NCI-H748 (cell line): Measurements from ENCODE around the gene RND3.

Experiments used
- DNase-seq: peaks from one replicate; lab custom pipeline; 2025; ENCODE audit not compliant: unreplicated experiment; lab: John Stamatoyannopoulos, UW

Gene RND3

DNA sequence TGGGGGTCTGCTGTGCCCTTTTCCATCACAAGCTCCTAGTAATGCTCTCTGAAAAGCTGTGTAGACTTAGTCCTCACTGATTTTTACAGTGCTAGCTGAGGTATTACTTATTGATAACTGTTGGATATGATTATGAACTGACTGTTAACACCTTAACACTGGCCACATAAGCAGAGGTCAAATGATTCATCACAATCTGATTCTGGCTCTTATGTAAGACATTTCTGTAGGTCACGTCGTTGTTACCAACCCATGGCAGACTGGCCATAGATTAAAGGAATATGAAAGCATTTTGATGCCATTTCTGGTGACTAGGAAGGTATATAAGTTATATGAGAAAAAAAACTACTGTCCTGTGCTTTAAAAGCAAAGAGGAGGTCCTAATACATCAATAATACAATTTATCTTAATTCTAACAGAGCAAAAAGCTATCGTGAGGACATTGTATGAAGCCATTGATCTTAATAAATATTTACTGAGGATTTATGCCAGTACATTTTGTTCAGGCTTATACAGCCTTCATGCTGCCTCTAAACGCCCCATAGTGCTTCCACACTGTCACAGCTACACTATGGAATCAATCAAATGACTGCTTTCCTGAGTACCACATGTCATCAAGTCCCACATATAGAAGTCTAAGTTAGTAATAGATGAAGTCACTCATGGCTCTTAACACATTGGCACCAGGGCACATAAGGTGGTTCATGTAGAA lies 6.9 kb upstream of the RND3 start:
- DNase-seq = no peak

DNA sequence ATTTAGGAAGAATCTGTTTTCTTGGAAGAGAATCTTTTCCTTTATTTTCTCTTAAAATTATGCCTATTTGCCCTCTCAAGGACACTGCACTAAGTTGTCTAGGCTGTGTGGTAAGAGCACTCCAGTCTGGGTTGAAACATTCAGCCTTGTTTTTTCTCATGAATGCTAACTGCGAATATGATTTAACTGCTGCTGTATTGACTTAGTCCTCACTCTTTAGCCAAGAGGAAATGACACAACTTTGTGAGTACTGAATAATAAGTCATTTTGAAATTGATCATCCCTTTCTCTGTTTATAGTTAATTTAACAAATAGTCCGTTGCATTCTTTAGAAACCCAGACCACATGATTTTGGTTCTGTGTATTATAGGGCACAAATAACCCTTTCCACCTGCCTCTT lies 4.5 kb upstream of the RND3 start:
- DNase-seq = no peak

DNA sequence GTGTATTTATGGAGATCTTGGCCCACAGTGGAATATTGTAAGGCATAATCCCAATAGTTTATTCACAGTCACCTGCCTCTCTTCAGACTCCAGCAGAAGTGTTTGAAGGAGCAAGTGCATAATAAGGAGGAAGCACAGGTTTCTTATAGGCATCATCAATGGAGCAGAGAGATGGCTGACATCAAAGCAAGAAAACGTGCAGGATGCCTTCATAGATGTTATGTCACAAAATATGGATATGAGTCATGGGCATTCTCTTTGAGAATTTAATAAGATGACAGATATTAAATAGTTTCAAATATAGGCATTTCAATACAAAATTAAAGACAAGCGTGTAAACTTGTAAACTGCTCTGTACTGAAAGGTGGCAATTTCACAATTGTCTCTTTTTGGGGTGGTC lies 4.0 kb upstream of the RND3 start:
- no peak for DNase-seq

DNA sequence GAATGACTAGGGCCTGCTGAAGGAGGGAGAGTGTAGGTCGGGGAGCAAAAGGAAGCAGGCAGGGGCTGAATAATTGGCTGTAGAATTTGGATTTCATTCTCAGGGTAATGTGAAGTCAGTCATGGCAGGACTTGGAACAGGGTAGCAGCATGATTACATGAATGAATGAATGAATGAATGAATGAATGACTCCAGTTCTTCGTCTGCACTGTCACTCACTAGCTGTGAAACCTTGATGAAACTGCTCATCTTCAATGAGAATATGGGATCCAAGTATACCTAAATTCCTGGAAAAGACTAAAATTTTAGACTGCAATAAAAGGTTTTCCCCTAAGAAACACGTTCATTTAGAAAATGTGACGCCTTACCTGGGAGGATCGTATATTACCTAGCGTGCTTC lies 3.0 kb upstream of the RND3 start:
- no peak for DNase-seq

DNA sequence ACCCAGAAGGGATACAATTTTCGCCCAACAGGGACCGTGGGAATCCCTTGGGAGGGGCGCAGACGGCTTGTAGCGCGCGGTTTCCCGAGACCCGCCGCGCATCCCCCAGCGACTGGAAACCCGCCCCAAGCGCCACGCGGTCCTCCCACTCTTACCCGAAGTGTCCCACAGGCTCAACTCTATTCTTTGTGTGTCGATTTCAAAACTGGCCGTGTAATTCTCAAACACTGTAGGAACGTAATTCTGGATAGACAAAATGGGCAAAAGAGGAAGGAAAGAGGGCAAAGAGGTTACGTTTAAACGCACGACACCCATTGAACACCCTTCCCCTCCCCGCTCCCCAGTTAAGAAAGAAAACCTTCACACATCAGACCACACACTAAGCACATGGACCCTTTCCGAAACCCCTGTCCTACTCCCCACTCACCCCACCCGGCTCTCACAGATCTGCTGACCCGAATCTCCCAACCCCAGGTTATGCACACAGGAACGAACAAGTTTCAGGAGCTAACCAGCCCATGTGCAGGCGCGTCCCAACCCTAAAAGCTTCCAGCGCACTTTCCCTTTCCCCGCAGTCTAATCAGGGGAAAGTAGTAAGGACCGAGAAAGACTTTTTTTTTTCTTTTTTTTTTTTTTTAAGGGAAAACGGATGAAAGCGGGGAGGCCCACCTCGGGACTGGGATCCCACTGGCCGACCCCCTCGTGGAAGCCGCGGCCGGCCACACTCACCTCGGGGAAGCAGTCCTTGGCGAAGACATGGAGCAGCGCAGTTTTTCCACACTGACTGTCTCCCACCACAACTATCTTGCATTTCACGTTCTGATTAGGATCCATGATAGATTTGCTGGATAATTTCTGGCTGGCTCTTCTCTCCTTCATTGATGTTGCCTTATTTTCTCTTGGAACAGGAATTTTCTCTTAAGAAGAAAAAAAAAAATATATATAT lies 655 bp downstream of the RND3 start:
- DNase-seq = peak; percentile 78

DNA sequence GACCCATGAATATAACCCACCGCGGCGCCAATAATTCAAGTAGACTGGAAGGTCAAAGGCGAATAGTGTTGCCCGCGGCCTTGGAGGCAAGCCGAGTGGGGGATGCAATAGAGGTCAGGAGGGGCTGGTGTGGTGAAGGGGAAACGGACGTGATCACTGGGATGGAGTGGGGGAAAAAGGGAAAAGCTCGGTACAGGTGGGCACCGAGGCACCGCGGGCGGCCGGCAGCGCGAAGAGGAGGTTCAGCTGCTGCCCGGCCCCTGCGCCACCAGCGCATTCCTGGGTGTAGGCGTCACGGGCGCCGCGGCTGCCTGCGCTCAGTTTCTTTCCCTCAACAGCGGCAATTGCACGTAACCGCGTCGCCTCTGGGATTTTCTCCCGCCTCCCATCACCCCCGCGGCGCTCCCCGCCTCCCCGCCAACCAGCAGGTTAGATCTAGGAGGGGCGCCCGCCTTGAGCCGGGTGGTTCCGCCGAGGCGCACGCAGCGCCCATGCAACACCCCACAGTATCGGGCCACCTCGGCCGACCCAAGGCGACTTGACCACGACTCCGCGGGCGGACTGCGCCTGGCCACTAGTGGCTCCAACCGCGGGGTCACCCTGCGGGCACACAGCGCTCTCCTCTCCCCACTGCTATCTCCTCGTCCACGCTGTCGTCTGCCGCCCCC lies 1.5 kb downstream of the RND3 start:
- DNase-seq = peak; percentile 84

DNA sequence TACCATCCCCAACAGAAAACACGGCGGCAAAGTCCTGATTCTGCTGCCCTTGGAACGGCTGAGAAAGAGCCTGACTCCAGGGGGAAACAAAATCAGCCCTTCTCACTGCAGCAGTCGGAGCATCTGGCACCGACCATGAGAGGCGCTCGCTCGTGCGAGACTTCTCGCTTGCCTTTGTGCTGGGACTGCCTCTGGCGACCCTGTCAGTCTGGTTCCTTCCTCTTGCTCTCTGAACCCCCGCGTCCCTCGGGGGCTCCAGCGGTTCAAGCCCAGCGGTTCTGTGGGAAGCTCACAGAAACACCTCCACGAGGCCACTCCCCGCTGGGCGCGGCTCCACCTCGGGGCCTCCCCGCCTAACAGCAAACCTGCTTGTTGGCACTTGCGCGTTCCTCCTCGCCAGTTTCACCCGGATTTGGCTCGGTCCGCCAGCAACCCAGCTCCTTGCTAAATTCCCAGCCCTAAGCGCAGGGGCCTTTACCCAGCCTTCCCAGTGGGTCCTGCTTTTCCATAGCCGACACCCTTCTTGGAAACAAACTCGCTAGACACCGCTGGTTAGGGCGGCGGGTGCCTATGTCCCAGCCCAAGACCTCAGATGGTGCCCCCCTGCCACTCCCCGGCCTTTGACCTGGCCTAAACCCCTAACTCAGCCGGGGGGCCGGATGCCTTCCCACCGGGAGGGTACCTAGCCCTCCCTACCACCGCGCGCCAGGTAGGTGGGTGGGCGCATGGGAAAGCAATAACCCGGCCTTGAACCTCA lies 2.2 kb downstream of the RND3 start:
- peak; percentile 96 for DNase-seq

DNA sequence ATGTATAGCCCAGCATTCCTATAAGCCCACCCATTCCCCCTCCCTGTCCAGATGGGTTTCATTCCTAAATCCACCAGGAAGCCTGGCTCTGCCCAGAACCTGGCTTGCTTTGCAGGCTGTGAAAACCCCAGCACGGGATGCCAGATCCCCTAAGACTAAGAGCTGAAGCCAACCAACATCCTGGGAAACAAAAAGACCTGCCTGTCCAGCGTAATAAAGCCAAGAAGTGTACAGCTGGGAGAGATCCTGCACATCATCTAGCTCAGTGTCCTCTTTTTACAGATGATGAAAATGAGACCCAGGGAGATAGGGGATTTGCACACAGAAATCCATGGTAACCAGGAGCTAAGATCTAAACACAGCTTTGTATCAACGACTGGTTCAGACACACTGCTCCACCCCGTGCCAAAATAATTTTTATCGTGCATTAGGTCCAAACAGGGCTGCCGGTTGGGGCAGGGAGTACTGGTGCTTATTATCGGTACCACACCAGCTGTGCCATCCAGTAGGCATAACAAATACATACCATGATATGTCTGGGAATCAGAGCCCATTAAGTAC lies 2.9 kb downstream of the RND3 start:
- DNase-seq = peak; percentile 63

DNA sequence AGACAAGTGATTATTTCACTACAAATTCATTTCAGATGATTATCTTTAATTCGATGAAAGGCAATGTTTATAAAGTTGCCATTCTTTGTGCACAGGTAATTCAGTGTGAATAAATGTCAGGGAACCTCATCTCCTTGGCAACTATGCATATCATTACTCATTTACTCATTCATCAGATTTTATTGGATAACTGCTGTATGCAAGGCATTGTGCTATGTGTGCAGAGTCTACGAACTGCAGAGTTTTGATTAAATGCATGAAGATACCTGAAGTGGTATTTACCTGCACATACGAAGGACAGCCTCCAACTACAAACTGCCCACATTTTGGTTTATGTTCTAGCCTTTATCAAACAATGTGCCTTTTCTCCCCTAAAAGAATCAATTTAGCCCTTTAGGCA lies 3.5 kb downstream of the RND3 start:
- peak; percentile 69 for DNase-seq

DNA sequence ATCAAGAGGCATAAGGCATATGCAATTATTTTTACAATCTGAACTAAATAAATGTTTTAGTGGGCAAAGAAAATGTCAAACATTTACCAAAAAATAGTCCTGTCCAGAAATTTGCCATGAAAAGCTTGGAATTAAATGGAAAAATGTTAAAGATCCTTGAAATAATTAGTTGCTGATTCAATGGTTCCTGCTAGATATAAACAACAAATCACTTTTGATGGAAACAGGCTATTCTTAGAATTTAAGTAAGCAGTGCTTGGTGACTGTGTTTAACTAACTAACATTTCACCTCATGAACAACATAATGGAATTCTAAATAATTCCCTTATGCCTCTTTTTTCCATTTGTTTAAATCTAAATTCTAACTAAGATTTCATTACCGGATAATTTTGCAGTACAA lies 3.9 kb downstream of the RND3 start:
- no peak for DNase-seq

DNA sequence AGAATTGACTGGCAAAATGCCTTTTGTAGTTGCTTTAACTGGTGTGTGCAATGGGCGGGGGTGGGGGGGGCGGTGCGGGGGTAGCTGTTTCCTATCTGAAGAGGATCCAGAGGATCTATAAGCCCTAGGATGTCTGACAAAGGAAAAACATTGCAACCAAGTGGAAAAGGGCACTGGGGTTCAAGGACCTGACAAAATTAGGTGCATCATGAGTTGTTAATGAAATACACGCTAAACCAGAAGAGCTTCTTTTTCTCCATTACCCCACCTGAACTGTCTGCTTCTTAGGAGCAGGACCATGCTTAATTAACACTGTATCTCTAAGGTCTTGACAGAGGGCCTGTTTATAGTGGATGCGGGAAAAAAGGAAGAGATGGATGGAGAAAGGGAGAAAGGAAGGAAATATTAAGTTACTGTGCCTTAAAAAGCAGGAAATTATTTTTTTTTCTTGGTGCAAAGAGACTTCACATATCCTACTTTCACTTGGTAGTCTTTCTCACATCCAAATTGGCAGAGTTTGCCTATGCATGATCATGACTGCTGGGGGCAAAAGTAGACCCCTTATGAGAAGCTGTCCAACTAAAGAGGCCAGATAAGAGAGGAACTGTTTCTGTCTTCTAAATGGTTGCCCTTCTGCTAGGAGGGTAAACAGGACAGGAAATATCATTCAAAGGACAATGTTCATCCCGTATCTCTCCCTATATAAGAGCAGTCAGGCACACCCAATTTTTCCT lies 4.6 kb downstream of the RND3 start:
- peak; percentile 52 for DNase-seq

DNA sequence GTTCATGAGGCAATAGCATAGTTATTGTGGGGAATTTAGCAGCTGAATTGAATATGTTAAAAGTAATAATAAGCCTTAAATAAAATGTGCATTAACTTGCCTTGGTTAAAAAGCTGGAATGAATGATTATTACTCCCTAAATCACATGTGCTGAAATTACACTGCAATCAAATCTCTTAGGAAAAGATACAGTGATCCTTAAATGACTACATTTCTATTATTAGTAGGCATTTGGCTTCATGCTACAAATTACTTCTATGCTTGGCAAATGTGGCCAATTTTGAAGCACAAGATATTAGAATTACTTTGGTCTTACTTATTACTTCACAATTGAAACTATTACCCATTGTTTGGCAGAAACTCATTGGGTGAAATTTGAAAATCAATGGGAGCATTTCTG lies 5.4 kb downstream of the RND3 start:
- no peak for DNase-seq

DNA sequence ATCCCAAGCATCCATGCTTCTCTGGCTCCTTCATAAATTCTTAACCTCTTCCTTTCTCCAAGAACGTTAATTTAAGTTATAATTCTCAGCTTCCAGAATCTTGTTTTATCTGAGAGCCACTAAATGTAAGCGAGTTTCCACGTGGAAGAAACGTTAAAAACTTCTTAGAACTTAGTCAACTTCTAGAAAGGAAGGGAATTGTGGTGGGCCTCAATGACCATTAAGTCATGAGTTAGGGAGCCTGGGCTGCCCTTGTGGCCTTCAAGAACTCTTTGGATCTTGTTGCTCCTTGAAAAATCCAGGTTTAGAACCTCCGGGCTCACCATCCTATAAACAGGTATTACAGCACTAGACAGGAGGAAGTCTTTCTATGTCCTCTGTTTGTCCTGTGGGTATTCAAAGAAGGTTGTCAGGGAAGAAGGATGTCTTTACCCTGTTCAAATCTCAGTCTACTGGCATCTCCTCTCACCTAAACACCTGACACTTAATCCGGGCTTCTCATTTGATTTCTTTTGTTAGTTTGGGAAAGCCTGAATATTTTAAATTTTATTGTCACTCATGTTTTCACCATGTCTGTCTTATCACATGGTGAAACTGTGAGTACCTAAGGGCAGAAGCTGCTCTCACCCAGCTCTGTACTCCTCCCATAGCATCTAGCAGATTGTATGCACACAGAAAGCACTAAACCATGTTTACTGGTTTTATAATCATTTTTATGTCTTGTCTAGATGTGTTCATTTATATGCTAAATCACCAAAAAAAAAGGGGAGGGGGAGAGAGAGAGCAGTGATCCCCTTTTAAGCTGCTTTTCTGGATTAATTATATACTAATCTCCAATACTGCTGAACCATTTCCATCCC lies 6.3 kb downstream of the RND3 start:
- no peak for DNase-seq

DNA sequence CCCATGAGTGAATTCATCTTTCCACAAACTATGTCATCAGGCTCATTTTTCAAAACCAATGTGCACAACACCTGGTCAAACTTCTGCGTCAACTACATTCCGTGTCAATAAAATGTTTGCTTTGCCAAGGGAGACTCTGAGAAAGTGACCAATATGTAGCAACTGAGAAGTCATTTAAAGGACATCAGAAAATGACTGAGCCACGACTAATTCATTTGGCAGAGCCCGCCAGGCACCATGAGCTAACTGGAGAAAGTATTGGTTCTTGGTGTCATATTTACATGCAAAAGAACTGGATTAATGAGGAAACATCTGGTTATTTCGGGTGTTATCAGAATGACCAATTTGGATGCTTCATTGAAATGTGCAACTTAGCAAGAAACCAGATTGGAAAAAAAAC lies 7.2 kb downstream of the RND3 start:
- DNase-seq = no peak

DNA sequence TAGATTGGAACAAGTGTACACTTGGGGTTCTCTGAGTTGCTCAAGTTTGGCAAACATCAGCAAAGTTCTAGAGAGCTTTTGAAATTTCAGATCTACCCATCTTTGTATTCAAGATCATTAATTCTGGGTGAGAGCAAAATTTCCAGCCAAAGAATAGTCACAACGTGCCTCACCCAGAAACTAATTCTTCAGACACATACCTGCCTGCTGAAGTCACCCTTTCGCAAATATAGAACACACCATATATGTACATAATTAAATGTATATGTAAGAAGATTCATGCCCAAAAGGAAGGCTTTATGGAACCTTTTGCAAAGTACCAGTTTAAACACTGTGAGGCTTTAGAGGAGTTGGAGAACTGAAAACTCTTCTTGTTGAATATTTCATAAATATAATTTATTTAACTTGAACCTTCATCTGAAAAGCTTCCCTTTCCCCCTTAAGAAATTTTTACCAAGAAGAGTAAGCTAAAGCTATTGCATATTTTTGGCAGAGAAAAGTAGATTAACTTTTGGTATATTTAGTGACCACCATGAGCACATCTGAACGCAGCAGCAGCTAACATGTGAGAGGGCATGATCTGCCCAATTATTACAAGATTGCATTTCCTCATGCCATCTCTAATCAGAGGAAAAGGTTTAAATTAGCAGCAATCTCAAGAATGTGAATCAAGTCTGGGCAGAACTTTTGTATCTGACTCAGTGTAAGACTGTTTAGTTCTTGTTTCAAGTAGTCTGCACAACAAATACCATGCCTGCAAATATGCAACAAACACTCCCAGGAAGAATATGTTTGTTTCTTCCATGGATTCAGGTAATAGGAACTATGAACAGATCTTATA lies 8.2 kb downstream of the RND3 start:
- no peak for DNase-seq

DNA sequence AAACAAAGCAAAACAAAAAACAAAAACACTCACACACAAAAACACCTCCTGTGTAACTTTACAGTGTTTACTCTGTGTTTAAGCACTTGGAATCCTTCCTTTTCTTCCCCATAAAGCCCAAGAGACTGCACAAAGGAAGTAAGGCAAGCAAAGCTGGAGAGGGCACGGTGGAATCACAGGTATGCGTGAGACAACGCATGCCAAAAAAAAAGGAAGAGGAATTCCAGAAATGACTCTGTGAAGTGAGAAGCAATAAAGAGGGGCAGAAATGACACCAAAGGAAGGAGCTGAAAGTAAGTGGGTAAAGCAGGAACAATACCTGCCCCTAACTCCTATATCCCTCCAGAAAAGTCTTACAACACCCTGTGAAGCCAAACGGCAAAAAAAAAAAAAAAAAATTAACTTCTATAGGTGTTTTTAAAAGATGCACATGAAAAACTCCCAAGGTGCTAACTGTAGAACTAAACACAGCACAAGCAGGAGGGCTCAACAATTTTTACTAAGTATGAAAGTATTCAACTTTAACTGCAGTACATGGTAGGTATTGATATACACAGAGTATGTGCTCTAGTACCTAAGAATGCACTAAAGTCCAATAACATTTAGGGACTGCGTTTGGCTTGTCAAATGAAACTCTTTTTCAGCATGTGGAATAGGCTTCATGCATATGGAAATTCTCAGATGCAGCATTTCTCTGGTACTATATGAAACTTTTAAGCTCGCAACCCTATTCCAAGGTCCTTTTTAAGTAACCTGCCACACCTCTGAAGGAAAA lies 9.1 kb downstream of the RND3 start:
- DNase-seq = no peak

DNA sequence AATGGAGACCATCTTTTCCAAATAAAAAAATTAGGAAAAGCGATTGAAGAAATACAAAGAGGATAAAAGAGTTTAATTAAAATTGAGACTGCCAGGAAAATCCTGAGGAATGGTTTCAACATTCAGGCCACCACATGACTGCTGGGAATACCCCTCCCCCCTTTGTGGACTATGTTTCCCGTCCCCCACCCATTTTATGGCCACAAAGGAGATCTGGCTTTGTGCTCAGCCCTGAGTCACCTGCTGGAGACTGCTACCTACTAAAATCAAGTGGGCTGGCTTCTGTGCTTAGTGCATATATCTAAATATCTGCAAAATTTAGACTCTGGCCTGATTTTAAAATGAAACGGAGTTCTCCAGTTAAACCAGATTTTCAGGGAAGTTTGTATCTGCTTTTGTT lies 10.1 kb downstream of the RND3 start:
- DNase-seq = no peak
